GM12878 (cell line): ENCODE measurements around the gene PSMA2. TPM values are rescaled to one million over a fixed set of nuclear protein-coding genes. Genes with fewer than 3 reads are reported as not detected.

Experiments used
- ATAC-seq: fragments of 200-7000 bp; cut with Tn5 transposase; 3 replicates; pipeline ENCODE4 v1.9.1; 2020; ENCODE audit warnings: mild to moderate bottlenecking, moderate library complexity
- BruUV-seq: library from RNA; stranded (reverse); fragments of 400-500 nt; replicated peaks from 2 replicates; lab custom pipeline; 2021; lab: Mats Ljungman, UMichigan
- CTCF ChIA-PET: fragments of 300-600 bp; sonication (Branson Sonifier 250); formaldehyde crosslinking; extraction: SDS; loops from one replicate; lab custom pipeline; 2021; ENCODE audit warnings: inconsistent platforms; lab: Yijun Ruan, JAX
- POLR2A ChIA-PET: fragments of 350-600 bp; formaldehyde crosslinking; extraction: SDS; loops from one replicate; lab custom pipeline; 2021; ENCODE audit warnings: inconsistent platforms; lab: Charles Lee
- RAD21 ChIA-PET: fragments of 300-600 bp; sonication (Branson Sonifier 250); formaldehyde crosslinking; loops from one replicate; lab custom pipeline; 2023; ENCODE audit warnings: antibody characterized with exemption; ENCODE audit not compliant: unreplicated experiment; lab: Charles Lee
- SMC1A ChIA-PET: fragments of 300-600 bp; sonication (Branson Sonifier 250); formaldehyde crosslinking; loops from one replicate; lab custom pipeline; 2023; ENCODE audit not compliant: unreplicated experiment, uncharacterized antibody; lab: Charles Lee
- DNase-seq: peaks from one replicate; pipeline ENCODE4 v3.0.0-alpha.2; 2011; ENCODE audit warnings: low read depth, low spot score
- FAIRE-seq: peaks from 3 replicates; lab custom pipeline; 2011; peaks lifted over from hg19 to GRCh38; lab: Jason Lieb, UNC
- H2AFZ ChIP-seq: 2 replicates; pipeline ENCODE4 v1.6.0; 2011; ENCODE audit warnings: low read depth, low read length, control low read depth; ENCODE audit not compliant: control insufficient read depth
- H3K27ac ChIP-seq: 2 replicates; pipeline ENCODE4 v1.5.1; 2011; ENCODE audit warnings: control low read depth; ENCODE audit not compliant: control insufficient read depth, insufficient read depth
- H3K27me3 ChIP-seq, 2 experiments: replicated peaks in 1 of 2; 2 replicates each; pipeline versions ENCODE4 v1.6.0 to v1.6.1; 2011; ENCODE audit warnings: low read length in 1 of 2; ENCODE audit not compliant: control insufficient read depth in 2 of 2, insufficient read depth in 2 of 2
- H3K36me3 ChIP-seq, 2 experiments: 2 replicates each; pipeline ENCODE4 v1.5.1; 2011; ENCODE audit warnings: low read length in 1 of 2; ENCODE audit not compliant: control insufficient read depth in 2 of 2, insufficient read depth in 2 of 2
- H3K4me1 ChIP-seq: 2 replicates; pipeline ENCODE4 v1.6.1; 2011; ENCODE audit warnings: mild to moderate bottlenecking, low read length, moderate library complexity, mixed read lengths; ENCODE audit not compliant: control insufficient read depth, insufficient read depth
- H3K4me2 ChIP-seq: 2 replicates; pipeline ENCODE4 v1.6.0; 2011; ENCODE audit warnings: control low read depth; ENCODE audit not compliant: control insufficient read depth, insufficient read depth
- H3K4me3 ChIP-seq: fragments of 200-600 bp; sonication (generic); 2 replicates; pipeline ENCODE4 v1.5.1; 2016
- H3K79me2 ChIP-seq: 2 replicates; pipeline ENCODE4 v1.6.0; 2011; ENCODE audit warnings: low read length; ENCODE audit not compliant: control insufficient read depth, insufficient read depth
- H3K9ac ChIP-seq: 2 replicates; pipeline ENCODE4 v1.8.0; 2011; ENCODE audit warnings: low read length, control low read depth, mixed read lengths; ENCODE audit not compliant: control insufficient read depth, insufficient read depth
- H3K9me3 ChIP-seq: replicated peaks from 3 replicates; pipeline ENCODE4 v1.5.1; 2011; ENCODE audit warnings: mild to moderate bottlenecking, low read length; ENCODE audit not compliant: control insufficient read depth, insufficient read depth
- H4K20me1 ChIP-seq: 2 replicates; pipeline ENCODE4 v1.6.0; 2011; ENCODE audit not compliant: control insufficient read depth, insufficient read depth
- BRCA1 ChIP-seq: IDR thresholded peaks from 2 replicates; pipeline ENCODE4 v1.6.1; 2011; ENCODE audit warnings: low read depth, low read length, improper control_type of control experiment
- CREB1 ChIP-seq: IDR thresholded peaks from 2 replicates; pipeline ENCODE4 v1.6.1; 2012; ENCODE audit warnings: low read depth, mild to moderate bottlenecking, inconsistent platforms
- EED ChIP-seq: sonication (generic); IDR thresholded peaks from 2 replicates; pipeline ENCODE4 v1.6.1; 2016; ENCODE audit warnings: antibody characterized with exemption, low read depth
- FOXK2 ChIP-seq: fragments of 450-650 bp; IDR thresholded peaks from 2 replicates; pipeline ENCODE4 v1.6.1; 2017; ENCODE audit warnings: mild to moderate bottlenecking, moderate library complexity
- HDGF ChIP-seq: fragments of 450-650 bp; IDR thresholded peaks from 2 replicates; pipeline ENCODE4 v1.6.1; 2016; ENCODE audit warnings: antibody characterized with exemption
- IKZF1 ChIP-seq: fragments of 450-650 bp; conservative IDR thresholded peaks from 2 replicates; pipeline ENCODE4 v1.6.1; 2017; ENCODE audit warnings: antibody characterized with exemption, mild to moderate bottlenecking
- IKZF2 ChIP-seq, 2 experiments: fragments of 450-650 bp; IDR thresholded peaks; 2 replicates each; pipeline ENCODE4 v1.6.1; 2017; ENCODE audit warnings: mild to moderate bottlenecking in 2 of 2, moderate library complexity in 2 of 2
- MYB ChIP-seq: fragments of 150-350 bp; IDR thresholded peaks from 2 replicates; pipeline ENCODE4 v1.6.1; 2014; ENCODE audit warnings: mild to moderate bottlenecking, low read depth, low read length, borderline replicate concordance
- MYC ChIP-seq: IDR thresholded peaks from 2 replicates; pipeline ENCODE4 v1.6.1; 2011; ENCODE audit warnings: mild to moderate bottlenecking, low read length, moderate library complexity, inconsistent platforms; ENCODE audit not compliant: insufficient read depth, insufficient replicate concordance, insufficient read length, severe bottlenecking
- PAX8 ChIP-seq: fragments of 450-650 bp; IDR thresholded peaks from 2 replicates; pipeline ENCODE4 v1.6.1; 2017; ENCODE audit warnings: mild to moderate bottlenecking, moderate library complexity
- RUNX3 ChIP-seq: IDR thresholded peaks from 2 replicates; pipeline ENCODE4 v1.6.1; 2012; ENCODE audit warnings: low read length, inconsistent platforms
- SMARCA5 ChIP-seq: fragments of 450-650 bp; IDR thresholded peaks from 2 replicates; pipeline ENCODE4 v1.6.1; 2017; ENCODE audit warnings: mild to moderate bottlenecking
- TARDBP ChIP-seq: IDR thresholded peaks from 2 replicates; pipeline ENCODE4 v1.6.1; 2016; ENCODE audit warnings: borderline replicate concordance
- YY1 ChIP-seq: IDR thresholded peaks from 2 replicates; pipeline ENCODE4 v1.6.1; 2011; ENCODE audit warnings: low read depth, mild to moderate bottlenecking, low read length
- ZNF217 ChIP-seq: fragments of 450-650 bp; IDR thresholded peaks from 2 replicates; pipeline ENCODE4 v1.6.1; 2017; ENCODE audit warnings: antibody characterized with exemption, mild to moderate bottlenecking
- WGBS: methylation state at CpG from one replicate; pipeline ENCODE4 v1.1.6; 2016; ENCODE audit warnings: low lambda C conversion rate; ENCODE audit not compliant: insufficient replicate concordance, insufficient coverage; ENCODE audit errors: missing lambda C conversion rate; 5-methylcytosine and 5-hydroxymethylcytosine counted together
- in situ Hi-C: fragments of 300-500 bp; cut with MboI; formaldehyde crosslinking; loops from 9 replicates; pipeline ENCODE4 v1.14.3; 2018; ENCODE audit warnings: mixed read lengths
- intact Hi-C: fragments of 100-400 bp; cut with micrococcal nuclease; formaldehyde crosslinking; loops from one replicate; pipeline ENCODE4 v1.14.2; 2022; ENCODE audit not compliant: unreplicated experiment
- polyA plus RNA-seq, 11 experiments: library from polyadenylated mRNA; depleted of rRNA in 4 of 11; unstranded in 6 of 11; stranded (reverse) in 5 of 11; fragments of >200 nt; fragmentation: Nextera tagmentation in 4 of 11; fragmentation: Illumina TruSeq in 1 of 11; extraction: Ambion mirVana in 4 of 11; extraction: Trizol in 1 of 11; gene quantifications; 1 replicate in 1 of 11; 2 replicates in 10 of 11; pipeline versions ENCODE4 v1.2.1 to v1.2.3, GENCODE V29; 2011 to 2016; ENCODE audit warnings: inconsistent platforms in 2 of 11, missing spikeins in 2 of 11, low read depth in 1 of 11
- total RNA-seq, 4 experiments: library from RNA; depleted of rRNA in 3 of 4; stranded (reverse); fragments of >200 nt in 3 of 4; fragmentation: Illumina TruSeq in 1 of 4; extraction: Trizol in 1 of 4; gene quantifications; 2 replicates each; pipeline versions ENCODE4 v1.2.1 to v1.2.3, GENCODE V29; 2013 to 2021
- TF ChIP-seq, protein P1 (sequence below): fragments of 450-650 bp; IDR thresholded peaks from 2 replicates; pipeline ENCODE4 v1.6.1; 2017; ENCODE audit warnings: borderline replicate concordance

Gene PSMA2
- total and polyA plus RNA-seq, 10 of the 15 experiments (the other 5 are each of a cell fraction or from before 2014, with no cell fraction given) = 129 to 1,223 (median 317) TPM

DNA sequence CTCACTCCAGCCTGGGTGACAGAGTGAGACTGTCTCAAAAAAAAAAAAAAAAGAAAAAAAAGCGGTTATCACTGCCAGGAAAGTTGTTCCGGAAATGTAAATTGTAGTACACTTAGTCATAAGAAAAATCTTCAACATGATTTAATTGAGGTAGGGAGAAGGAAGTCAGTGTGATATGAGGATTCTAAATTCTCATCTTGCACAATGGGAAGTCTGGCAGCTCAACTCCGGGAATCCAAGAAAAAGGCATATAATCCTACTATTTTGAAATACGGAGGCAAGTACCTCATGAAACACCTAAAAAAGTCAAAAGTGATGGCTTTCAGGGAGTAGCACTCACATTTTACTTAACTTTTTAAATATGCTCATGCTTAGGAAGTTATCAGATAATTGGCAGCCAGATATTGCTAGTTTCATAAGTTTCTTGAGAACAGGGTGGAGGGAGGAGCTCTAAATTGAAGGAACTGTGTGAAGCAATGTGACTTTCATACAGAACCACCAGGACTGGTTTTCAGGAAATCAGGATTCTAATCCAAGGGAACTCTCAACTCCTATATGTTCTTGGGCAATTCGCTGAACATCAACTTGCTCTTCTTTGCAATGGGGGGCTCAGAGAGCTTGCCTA, 17.4 kb downstream of the PSMA2 start:
- no peak for TF ChIP-seq MYC
- Histone ChIP-seq H3K27ac (no peak overlapping the region), H3K9ac (no peak overlapping the region), H3K9me3 (no peaks in the 10 kb centered on the region), H2AFZ (no peak overlapping the region), H3K27me3 (no peaks in the 10 kb centered on the region), H3K4me1 (peaks cover 15% of the 10 kb centered on the region), H3K4me2 (no peak overlapping the region), H3K79me2 (peaks cover 2% of the 10 kb centered on the region; the same call in 1 of the 2 replicates), H4K20me1 (no peaks in the 10 kb centered on the region), H3K36me3 (peaks cover 7 to 10% of the 10 kb centered on the region in 2 experiments), H3K4me3 (no peak overlapping the region)
- ChIA-PET POLR2A (interaction anchor here (0.6 to 1.2 kb wide), 3 partner anchors 9 to 926 kb away, joined by 3 to 5 read pairs (median 4); no protein-coding TSS in a partner anchor), CTCF (interaction anchor here (1.0 to 2.6 kb wide), 3 partner anchors 8 to 24 kb away, joined by 4 to 9 read pairs (median 6); no protein-coding TSS in a partner anchor), SMC1A (interaction anchor here (0.8 to 6.1 kb wide), 5 partner anchors 11 to 27 kb away, joined by 3 to 34 read pairs (median 5); partner anchors contain the start of genes MRPL32 and PSMA2), RAD21 (no interaction called here)
- BruUV-seq = no TSS peak
- FAIRE-seq = no peak
- no peak for DNase-seq
- intact Hi-C loops (no loop called here), in situ Hi-C loops (no loop called here)
- no peak for ATAC-seq
- 72% methylated on average over 4 of the region's 5 CpGs for WGBS

DNA sequence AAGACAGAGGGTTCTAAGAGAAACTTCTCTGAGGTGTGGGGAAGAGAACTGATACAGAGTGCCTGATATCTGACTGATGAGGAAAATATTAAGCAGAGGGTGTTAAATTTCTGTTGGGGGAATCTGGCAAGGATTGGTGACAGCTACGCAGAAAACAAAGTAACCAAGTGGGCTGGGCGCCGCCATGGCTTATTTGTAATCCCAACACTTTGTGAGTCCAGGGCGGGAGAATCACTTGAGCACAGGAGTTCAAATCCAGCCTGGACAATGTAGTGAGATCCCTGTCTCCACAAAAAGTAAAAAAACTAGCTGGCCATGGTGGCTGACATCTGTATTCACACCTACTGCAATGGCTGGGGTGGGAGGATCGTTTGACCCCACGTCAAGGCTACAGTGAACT, 18.0 kb downstream of the PSMA2 start:
- Histone ChIP-seq H2AFZ (no peak overlapping the region), H3K4me1 (peaks cover 15% of the 10 kb centered on the region), H4K20me1 (no peaks in the 10 kb centered on the region), H3K27ac (no peak overlapping the region), H3K27me3 (no peaks in the 10 kb centered on the region), H3K79me2 (peaks cover 2% of the 10 kb centered on the region; the same call in 1 of the 2 replicates)
- in situ Hi-C loops = no loop called here
- SMC1A ChIA-PET = interaction anchor here (0.8 to 6.1 kb wide), 4 partner anchors 12 to 27 kb away, joined by 3 to 34 read pairs (median 18); partner anchors contain the start of genes MRPL32 and PSMA2
- no TSS peak for BruUV-seq
- POLR2A ChIA-PET = interaction anchor here (2.6 kb wide), 1 partner anchor 15 kb away, joined by 6 read pairs; no protein-coding TSS in a partner anchor
- TF ChIP-seq PAX8 (no peak), EED (no peak), YY1 (no peak), MYC (no peak), CREB1 (no peak), IKZF1 (no peak), MYB (no peak), SMARCA5 (no peak), HDGF (no peak), RUNX3 (no peak), FOXK2 (no peak), IKZF2 (IDR thresholded peaks at IDR 0.05) (no peak), TARDBP (no peak), BRCA1 (no peak), ZNF217 (no peak)
- TF ChIP-seq, protein P1, sequence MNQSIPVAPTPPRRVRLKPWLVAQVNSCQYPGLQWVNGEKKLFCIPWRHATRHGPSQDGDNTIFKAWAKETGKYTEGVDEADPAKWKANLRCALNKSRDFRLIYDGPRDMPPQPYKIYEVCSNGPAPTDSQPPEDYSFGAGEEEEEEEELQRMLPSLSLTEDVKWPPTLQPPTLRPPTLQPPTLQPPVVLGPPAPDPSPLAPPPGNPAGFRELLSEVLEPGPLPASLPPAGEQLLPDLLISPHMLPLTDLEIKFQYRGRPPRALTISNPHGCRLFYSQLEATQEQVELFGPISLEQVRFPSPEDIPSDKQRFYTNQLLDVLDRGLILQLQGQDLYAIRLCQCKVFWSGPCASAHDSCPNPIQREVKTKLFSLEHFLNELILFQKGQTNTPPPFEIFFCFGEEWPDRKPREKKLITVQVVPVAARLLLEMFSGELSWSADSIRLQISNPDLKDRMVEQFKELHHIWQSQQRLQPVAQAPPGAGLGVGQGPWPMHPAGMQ = no peak
- TF ChIP-seq, all 136 proteins: peak for 0
- H3K36me3 ChIP-seq = peaks cover 7 to 10% of the 10 kb centered on the region in 2 experiments
- no peak overlapping the region for H3K9ac ChIP-seq
- intact Hi-C loops = no loop called here
- no peak for DNase-seq
- no peak for FAIRE-seq
- H3K9me3 ChIP-seq = no peaks in the 10 kb centered on the region
- WGBS = 82% methylated on average over 6 of the region's 6 CpGs
- no peak overlapping the region for H3K4me2 ChIP-seq
- no peak for ATAC-seq
- ChIA-PET RAD21 (no interaction called here), CTCF (interaction anchor here (0.6 to 2.6 kb wide), 4 partner anchors 8 to 24 kb away, joined by 3 to 9 read pairs (median 5); no protein-coding TSS in a partner anchor)
- no peak overlapping the region for H3K4me3 ChIP-seq
